Neural progenitor cell (in vitro differentiated cells): ENCODE results near the gene RAI1. TPM values are rescaled to one million over a fixed set of nuclear protein-coding genes. Genes with fewer than 3 reads are reported as not detected.

Source experiments
- DNase-seq: peaks from one replicate; pipeline ENCODE4 v3.0.0-alpha.2; 2016; ENCODE audit warnings: low spot score
- H2AFZ ChIP-seq: fragments of 200-600 bp; sonication (generic); replicated peaks from 2 replicates; pipeline ENCODE4 v1.6.1; 2016; ENCODE audit warnings: antibody characterized with exemption
- H3F3A ChIP-seq: fragments of 200-600 bp; sonication (generic); 2 replicates; pipeline ENCODE4 v1.6.1; 2016; ENCODE audit warnings: antibody characterized with exemption, low read depth
- H3K27ac ChIP-seq: fragments of 200-600 bp; sonication (generic); 2 replicates; pipeline ENCODE4 v1.5.1; 2016; ENCODE audit warnings: mild to moderate bottlenecking
- H3K27me3 ChIP-seq: fragments of 200-600 bp; sonication (generic); 2 replicates; pipeline ENCODE4 v1.6.1; 2016; ENCODE audit warnings: mild to moderate bottlenecking, moderate library complexity
- H3K36me3 ChIP-seq: fragments of 200-600 bp; sonication (generic); 2 replicates; pipeline ENCODE4 v1.5.1; 2016
- H3K4me1 ChIP-seq: fragments of 200-600 bp; sonication (generic); 2 replicates; pipeline ENCODE4 v1.6.1; 2016; ENCODE audit warnings: mixed run types
- H3K4me2 ChIP-seq: fragments of 200-600 bp; sonication (generic); 2 replicates; pipeline ENCODE4 v1.6.1; 2016
- H3K4me3 ChIP-seq: fragments of 200-600 bp; sonication (generic); 2 replicates; pipeline ENCODE4 v1.5.1; 2016
- H3K79me2 ChIP-seq: fragments of 200-600 bp; sonication (generic); 2 replicates; pipeline ENCODE4 v1.6.1; 2016; ENCODE audit warnings: low read depth
- H3K9ac ChIP-seq: fragments of 200-600 bp; sonication (generic); 2 replicates; pipeline ENCODE4 v1.6.1; 2016
- H3K9me3 ChIP-seq: fragments of 200-600 bp; sonication (generic); 2 replicates; pipeline ENCODE4 v1.5.1; 2016; ENCODE audit warnings: low read depth
- H4K20me1 ChIP-seq: fragments of 200-600 bp; sonication (generic); 2 replicates; pipeline ENCODE4 v1.6.1; 2016; ENCODE audit warnings: low read depth
- H3K27ac Mint-ChIP-seq: 3 replicates; pipeline ENCODE4 v1.8.0; 2021; ENCODE audit warnings: mixed read lengths
- H3K27me3 Mint-ChIP-seq: 2 replicates; pipeline ENCODE4 v1.8.0; 2022; ENCODE audit warnings: low read depth, mild to moderate bottlenecking, inconsistent platforms, moderate library complexity, mixed read lengths; ENCODE audit not compliant: insufficient read depth
- H3K36me3 Mint-ChIP-seq: 3 replicates; pipeline ENCODE4 v1.8.0; 2021; ENCODE audit warnings: mixed read lengths
- H3K4me1 Mint-ChIP-seq: 3 replicates; pipeline ENCODE4 v1.8.0; 2021; ENCODE audit warnings: mixed read lengths
- H3K4me3 Mint-ChIP-seq: 3 replicates; pipeline ENCODE4 v1.8.0; 2021; ENCODE audit warnings: mild to moderate bottlenecking, moderate library complexity, mixed read lengths
- H3K9me3 Mint-ChIP-seq: 3 replicates; pipeline ENCODE4 v1.8.0; 2020; ENCODE audit warnings: mixed read lengths
- CTCF ChIP-seq: fragments of 200-600 bp; sonication (generic); IDR thresholded peaks from 2 replicates; pipeline ENCODE4 v1.5.1; 2017; ENCODE audit warnings: antibody characterized with exemption, mild to moderate bottlenecking
- EZH2 ChIP-seq: fragments of 200-600 bp; sonication (generic); IDR thresholded peaks from 2 replicates; pipeline ENCODE4 v1.6.1; 2017; ENCODE audit warnings: antibody characterized with exemption, mild to moderate bottlenecking, moderate library complexity
- EZH2phosphoT487 ChIP-seq: fragments of 200-600 bp; sonication (generic); IDR thresholded peaks from 2 replicates; pipeline ENCODE4 v1.6.1; 2017; ENCODE audit warnings: antibody characterized with exemption
- total RNA-seq: library from RNA; depleted of rRNA; stranded (reverse); fragments of >200 nt; gene quantifications from 2 replicates; pipeline ENCODE4 v1.2.3, GENCODE V29; 2015; ENCODE audit warnings: low replicate concordance

Gene RAI1
- total RNA-seq, 1 donor from 2014 or later = 27.4 TPM

- no peak overlapping the region for H3K4me3 Mint-ChIP-seq
- H3K27ac Mint-ChIP-seq = no peak overlapping the region
These were observed 82.5 kb downstream of the RAI1 start for GRCh38 chr17:17763734-17764133.

GRCh38 chr17:17765359-17766076, 84.3 kb downstream of the RAI1 start:
- Histone ChIP-seq H3K79me2 (peaks cover 7% of the 10 kb centered on the region), H3K36me3 (no peaks in the 10 kb centered on the region), H3F3A (peaks cover 17% of the 10 kb centered on the region), H3K4me3 (no peak overlapping the region), H3K27me3 (no peaks in the 10 kb centered on the region), H3K9me3 (no peaks in the 10 kb centered on the region), H3K4me1 (peaks cover 56% of the 10 kb centered on the region), H3K9ac (no peak overlapping the region), H3K27ac (no peak overlapping the region), H3K4me2 (no peak overlapping the region), H4K20me1 (peaks cover 92% of the 10 kb centered on the region), H2AFZ (no peak overlapping the region)
- Mint-ChIP-seq H3K4me3 (peak overlapping the region; percentile 31), H3K27me3 (peaks cover 9% of the 10 kb centered on the region), H3K4me1 (peaks cover 87% of the 10 kb centered on the region), H3K36me3 (peaks cover 6% of the 10 kb centered on the region), H3K9me3 (no peaks in the 10 kb centered on the region), H3K27ac (peak overlapping the region; percentile 98)
- TF ChIP-seq CTCF (no peak), EZH2 (no peak), EZH2phosphoT487 (no peak)
- no peak for DNase-seq

More at GRCh38 chr17:17763734-17764133, 82.5 kb downstream of the RAI1 start:
- H3K27ac ChIP-seq = no peak overlapping the region
- H3K9me3 Mint-ChIP-seq = no peaks in the 10 kb centered on the region
- no peak for DNase-seq
- H3K4me2 ChIP-seq = no peak overlapping the region
- no peak overlapping the region for H3K4me3 ChIP-seq
- no peaks in the 10 kb centered on the region for H3K27me3 ChIP-seq
- no peak overlapping the region for H2AFZ ChIP-seq
- peaks cover 90% of the 10 kb centered on the region for H4K20me1 ChIP-seq
- H3K79me2 ChIP-seq = peaks cover 7% of the 10 kb centered on the region
- H3K27me3 Mint-ChIP-seq = peaks cover 9% of the 10 kb centered on the region
- H3K9ac ChIP-seq = no peak overlapping the region
- H3K4me1 Mint-ChIP-seq = peaks cover 80% of the 10 kb centered on the region
- H3K36me3 Mint-ChIP-seq = peaks cover 6% of the 10 kb centered on the region
- H3K4me1 ChIP-seq = peaks cover 45% of the 10 kb centered on the region
- peaks cover 17% of the 10 kb centered on the region for H3F3A ChIP-seq
- H3K9me3 ChIP-seq = no peaks in the 10 kb centered on the region
- TF ChIP-seq EZH2phosphoT487 = no peak
- no peak for TF ChIP-seq CTCF
- TF ChIP-seq EZH2 = no peak
- no peaks in the 10 kb centered on the region for H3K36me3 ChIP-seq

DNA sequence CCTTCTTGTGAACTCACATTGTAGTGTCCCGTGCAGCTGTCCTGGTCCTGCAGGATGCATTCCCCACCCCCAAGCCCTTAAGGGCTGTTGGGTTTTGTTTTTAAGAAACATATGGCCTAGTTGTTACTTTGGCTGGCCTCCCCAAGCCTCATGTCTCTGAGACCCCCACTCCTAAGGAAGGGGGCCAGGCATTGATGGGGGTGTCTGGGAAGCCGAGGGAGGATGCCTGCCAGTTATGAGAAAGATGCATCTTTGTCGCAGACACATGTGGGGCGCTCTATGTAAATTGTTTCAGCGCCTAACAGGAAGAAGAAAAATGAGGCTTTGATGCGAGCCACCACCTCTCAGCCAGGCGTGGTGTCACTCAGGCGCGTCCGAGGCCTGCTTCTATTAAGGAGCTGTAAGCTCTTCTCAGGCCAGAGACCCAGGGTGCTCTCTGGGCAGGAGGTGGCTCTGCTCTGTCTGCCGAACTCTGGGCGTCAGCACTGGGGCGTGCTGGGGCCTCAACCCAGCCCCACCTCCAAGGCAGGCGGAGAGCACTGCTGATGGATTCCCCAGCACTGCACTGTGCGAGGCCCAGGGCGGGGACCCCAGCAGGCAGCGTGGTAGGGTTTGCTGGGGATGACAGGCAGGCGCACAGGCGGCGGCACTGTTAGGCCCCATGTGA, 85.0 kb downstream of the RAI1 start:
- Mint-ChIP-seq H3K36me3 (peaks cover 6% of the 10 kb centered on the region), H3K27ac (peak overlapping the region; percentile 98), H3K4me3 (peak overlapping the region; percentile 73), H3K27me3 (peaks cover 9% of the 10 kb centered on the region), H3K9me3 (no peaks in the 10 kb centered on the region), H3K4me1 (peaks cover 91% of the 10 kb centered on the region)
- peaks cover 62% of the 10 kb centered on the region for H3K4me1 ChIP-seq
- no peak overlapping the region for H2AFZ ChIP-seq
- H3K36me3 ChIP-seq = no peaks in the 10 kb centered on the region
- H3K79me2 ChIP-seq = peaks cover 10% of the 10 kb centered on the region
- peak overlapping the region; percentile 79 for H3K27ac ChIP-seq
- no peak overlapping the region for H3K4me3 ChIP-seq
- H3K27me3 ChIP-seq = no peaks in the 10 kb centered on the region
- no peak overlapping the region for H3K9ac ChIP-seq
- no peaks in the 10 kb centered on the region for H3K9me3 ChIP-seq
- no peak for TF ChIP-seq EZH2phosphoT487
- no peak for TF ChIP-seq EZH2
- no peak for TF ChIP-seq CTCF
- H3K4me2 ChIP-seq = peak overlapping the region; percentile 67
- peaks cover 17% of the 10 kb centered on the region for H3F3A ChIP-seq
- DNase-seq = peak; percentile 38
- H4K20me1 ChIP-seq = peaks cover 92% of the 10 kb centered on the region
